Endothelial cell of umbilical vein (primary cell): ENCODE measurements around the gene RRP8. TPM values are rescaled to one million over a fixed set of nuclear protein-coding genes. Genes with fewer than 3 reads are reported as not detected.

Experiments used
- BruUV-seq: library from RNA; stranded (reverse); fragments of 400-500 nt; replicated peaks from 2 replicates; lab custom pipeline; 2021; lab: Mats Ljungman, UMichigan
- CTCF ChIA-PET: fragments of 300-600, 350-600 bp; sonication (Branson Sonifier 250); formaldehyde crosslinking; loops from one replicate; lab custom pipeline; 2021; ENCODE audit warnings: antibody characterized with exemption, inconsistent platforms; lab: Charles Lee
- POLR2A ChIA-PET: fragments of 300-600, 350-600 bp; sonication (Branson Sonifier 250); formaldehyde crosslinking; loops from one replicate; lab custom pipeline; 2021; ENCODE audit warnings: antibody characterized with exemption, inconsistent platforms; lab: Charles Lee
- DNase-seq: peaks from one replicate; pipeline ENCODE4 v3.0.0-alpha.2; 2011; ENCODE audit warnings: low read depth, low spot score
- FAIRE-seq: peaks from 2 replicates; lab custom pipeline; 2011; peaks lifted over from hg19 to GRCh38; lab: Jason Lieb, UNC
- H2AFZ ChIP-seq: 2 replicates; pipeline ENCODE4 v1.6.0; 2012; ENCODE audit warnings: low read depth, low read length, control low read depth, inconsistent platforms
- H3K27ac ChIP-seq: 2 replicates; pipeline ENCODE4 v1.5.1; 2011; ENCODE audit warnings: low read depth, mild to moderate bottlenecking, control low read depth, low read length, moderate library complexity; ENCODE audit not compliant: insufficient read depth
- H3K27me3 ChIP-seq, 2 experiments: 2 replicates each; pipeline versions ENCODE4 v1.6.0 to v1.6.1; 2011; ENCODE audit warnings: low read length in 2 of 2, mixed read lengths in 1 of 2; ENCODE audit not compliant: control insufficient read depth in 2 of 2, insufficient read depth in 2 of 2
- H3K36me3 ChIP-seq, 2 experiments: 2 replicates in 1 of 2; 3 replicates in 1 of 2; pipeline ENCODE4 v1.5.1; 2011; ENCODE audit warnings: low read length in 2 of 2, mild to moderate bottlenecking in 1 of 2, moderate library complexity in 1 of 2; ENCODE audit not compliant: control insufficient read depth in 2 of 2, insufficient read depth in 2 of 2; ENCODE audit errors: extremely low read depth in 1 of 2
- H3K4me1 ChIP-seq: 3 replicates; pipeline ENCODE4 v1.5.1; 2011; ENCODE audit warnings: mild to moderate bottlenecking, low read length; ENCODE audit not compliant: control insufficient read depth, insufficient read depth; ENCODE audit errors: extremely low read depth
- H3K4me2 ChIP-seq: 2 replicates; pipeline ENCODE4 v1.6.1; 2011; ENCODE audit warnings: low read length, control low read depth, mixed read lengths; ENCODE audit not compliant: insufficient read depth
- H3K4me3 ChIP-seq, 3 experiments: fragments of 200-600 bp in 1 of 3; sonication (generic), shearing (Covaris generic) in 1 of 3; replicated peaks in 1 of 3; 2 replicates each; pipeline ENCODE4 v1.5.1; 2011 to 2016; ENCODE audit warnings: control low read depth in 3 of 3, low read length in 3 of 3, mild to moderate bottlenecking in 2 of 3, inconsistent platforms in 1 of 3, low read depth in 1 of 3, moderate library complexity in 1 of 3; ENCODE audit not compliant: insufficient read depth in 1 of 3
- H3K79me2 ChIP-seq: 2 replicates; pipeline ENCODE4 v1.6.0; 2012; ENCODE audit warnings: low read length, inconsistent platforms; ENCODE audit not compliant: control insufficient read depth, insufficient read depth
- H3K9ac ChIP-seq: replicated peaks from 2 replicates; pipeline ENCODE3; 2011; ENCODE audit warnings: low read length, control low read depth; ENCODE audit not compliant: insufficient read depth; ENCODE audit errors: extremely low read depth
- H3K9me1 ChIP-seq: replicated peaks from 3 replicates; pipeline ENCODE4 v1.6.0; 2011; ENCODE audit warnings: mild to moderate bottlenecking, low read length; ENCODE audit not compliant: control insufficient read depth, insufficient read depth; ENCODE audit errors: extremely low read depth
- H3K9me3 ChIP-seq: replicated peaks from 2 replicates; pipeline ENCODE4 v1.5.1; 2012; ENCODE audit warnings: low read length, inconsistent platforms; ENCODE audit not compliant: control insufficient read depth, insufficient read depth
- H4K20me1 ChIP-seq: replicated peaks from 2 replicates; pipeline ENCODE3; 2011; ENCODE audit warnings: mild to moderate bottlenecking, low read length; ENCODE audit not compliant: control insufficient read depth, insufficient read depth; ENCODE audit errors: extremely low read depth
- EZH2 ChIP-seq: IDR thresholded peaks from 2 replicates; pipeline ENCODE4 v1.6.1; 2012; ENCODE audit warnings: borderline replicate concordance, low read depth, mild to moderate bottlenecking, moderate library complexity, low read length, inconsistent platforms; ENCODE audit not compliant: severe bottlenecking
- FOS ChIP-seq: IDR thresholded peaks from 2 replicates; pipeline ENCODE4 v1.6.1; 2011; ENCODE audit warnings: mild to moderate bottlenecking, low read length, moderate library complexity, borderline replicate concordance; ENCODE audit not compliant: insufficient read depth
- GATA2 ChIP-seq: IDR thresholded peaks from 2 replicates; pipeline ENCODE4 v1.7.0; 2011; ENCODE audit warnings: low read depth, mild to moderate bottlenecking, moderate library complexity, mixed read lengths, low read length; ENCODE audit not compliant: insufficient read length, insufficient read depth
- JUN ChIP-seq: IDR thresholded peaks from 2 replicates; pipeline ENCODE4 v1.6.1; 2011; ENCODE audit warnings: borderline replicate concordance, low read depth; ENCODE audit not compliant: insufficient read length, insufficient read depth
- MAX ChIP-seq: IDR thresholded peaks from 2 replicates; pipeline ENCODE4 v1.6.1; 2011; ENCODE audit not compliant: insufficient read depth, insufficient read length
- MYC ChIP-seq: IDR thresholded peaks from one replicate; pipeline ENCODE4 v1.6.1; 2011; ENCODE audit warnings: mild to moderate bottlenecking, low read depth, low read length
- POLR2A ChIP-seq: IDR thresholded peaks from 2 replicates; pipeline ENCODE4 v1.6.1; 2012; ENCODE audit warnings: low read depth, mild to moderate bottlenecking, control low read depth, low read length
- POLR2AphosphoS5 ChIP-seq: IDR thresholded peaks from 2 replicates; pipeline ENCODE4 v1.6.1; 2012; ENCODE audit warnings: low read depth, mild to moderate bottlenecking, control low read depth, low read length, moderate library complexity; ENCODE audit not compliant: insufficient read depth
- dilution Hi-C: fragments of 300-500 bp; cut with MboI; formaldehyde crosslinking; loops from one replicate; pipeline ENCODE4 v1.15.0; 2019; ENCODE audit warnings: low sequenced_read_pairs; ENCODE audit not compliant: extremely low pct_ligation_motif_present
- intact Hi-C: fragments of 100-400 bp; cut with micrococcal nuclease; formaldehyde crosslinking; loops from one replicate; pipeline ENCODE4 v1.10.0; 2022
- polyA plus RNA-seq, 4 experiments: library from polyadenylated mRNA; depleted of rRNA in 3 of 4; stranded (reverse) in 3 of 4; unstranded in 1 of 4; fragments of >200 nt; gene quantifications; 2 replicates each; pipeline versions ENCODE4 v1.2.1 to v1.2.3, GENCODE V29; 2011 to 2012; ENCODE audit warnings: missing spikeins in 1 of 4
- total RNA-seq: library from RNA; stranded (reverse); gene quantifications from 2 replicates; pipeline ENCODE4 v1.2.3, GENCODE V29; 2021
- TF ChIP-seq, protein P1 (sequence below), 2 donors: IDR thresholded peaks; 1 replicate in 1 of 2; 2 replicates in 1 of 2; pipeline ENCODE4 v1.5.1; 2011; ENCODE audit warnings: low read length in 2 of 2, mild to moderate bottlenecking in 2 of 2, moderate library complexity in 2 of 2, control low read depth in 1 of 2, inconsistent platforms in 1 of 2, low read depth in 1 of 2; ENCODE audit not compliant: insufficient read depth in 1 of 2; ENCODE audit errors: extremely low read depth in 1 of 2

RRP8 gene
- total and polyA plus RNA-seq, 2 donors (not counting 3 experiments of a cell fraction or from before 2014, with no cell fraction given) = 6.4 to 19.4 TPM

DNA sequence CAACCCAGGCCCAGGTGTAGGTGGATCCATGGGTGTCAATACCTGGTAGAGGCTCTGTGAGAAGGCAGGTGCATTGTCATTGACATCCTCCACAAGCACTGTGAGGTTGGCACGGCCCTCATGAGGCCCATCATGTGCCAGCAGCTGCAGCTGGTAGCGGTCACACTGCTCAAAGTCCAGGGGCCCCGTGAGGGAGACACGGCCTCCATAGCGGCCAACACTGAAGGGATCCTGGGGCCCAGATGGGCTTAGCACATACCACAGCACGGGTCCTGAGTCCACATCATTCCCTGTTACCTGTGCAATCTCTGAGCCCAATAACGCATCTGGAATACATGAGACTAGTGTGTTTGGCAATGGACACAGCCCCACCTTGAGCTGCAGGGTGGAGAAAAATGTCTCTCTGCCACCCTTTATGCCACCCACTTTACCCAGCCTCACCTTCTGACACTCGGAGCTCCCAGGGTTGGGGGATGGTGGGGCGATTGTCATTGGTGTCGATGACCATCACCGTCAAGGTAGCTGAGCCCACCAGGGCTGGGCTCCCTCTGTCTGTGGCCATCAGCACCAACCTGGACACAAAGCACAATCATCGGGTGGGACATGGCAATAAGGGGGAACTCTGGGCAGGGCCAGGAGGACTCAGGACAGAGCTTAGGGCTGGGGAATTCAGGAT lies 21.9 kb upstream of the RRP8 start:
- H3K79me2 ChIP-seq = no peaks in the 10 kb centered on the region
- H3K27ac ChIP-seq = no peak overlapping the region
- peaks cover 5 to 54% of the 10 kb centered on the region in 2 experiments for H3K36me3 ChIP-seq
- intact Hi-C loops (no loop called here), dilution Hi-C loops (no loop called here)
- DNase-seq (no peak), FAIRE-seq (no peak)
- H3K9me1 ChIP-seq = no peaks in the 10 kb centered on the region
- no peaks in the 10 kb centered on the region for H4K20me1 ChIP-seq
- ChIA-PET POLR2A (no interaction called here), CTCF (interaction anchor here (0.8 to 3.8 kb wide), 3 partner anchors 21 to 58 kb away, joined by 3 to 19 read pairs (median 3); partner anchors contain the start of gene MRPL17)
- H3K4me3 ChIP-seq = no peak overlapping the region
- no peak overlapping the region for H2AFZ ChIP-seq
- TF ChIP-seq, protein P1, sequence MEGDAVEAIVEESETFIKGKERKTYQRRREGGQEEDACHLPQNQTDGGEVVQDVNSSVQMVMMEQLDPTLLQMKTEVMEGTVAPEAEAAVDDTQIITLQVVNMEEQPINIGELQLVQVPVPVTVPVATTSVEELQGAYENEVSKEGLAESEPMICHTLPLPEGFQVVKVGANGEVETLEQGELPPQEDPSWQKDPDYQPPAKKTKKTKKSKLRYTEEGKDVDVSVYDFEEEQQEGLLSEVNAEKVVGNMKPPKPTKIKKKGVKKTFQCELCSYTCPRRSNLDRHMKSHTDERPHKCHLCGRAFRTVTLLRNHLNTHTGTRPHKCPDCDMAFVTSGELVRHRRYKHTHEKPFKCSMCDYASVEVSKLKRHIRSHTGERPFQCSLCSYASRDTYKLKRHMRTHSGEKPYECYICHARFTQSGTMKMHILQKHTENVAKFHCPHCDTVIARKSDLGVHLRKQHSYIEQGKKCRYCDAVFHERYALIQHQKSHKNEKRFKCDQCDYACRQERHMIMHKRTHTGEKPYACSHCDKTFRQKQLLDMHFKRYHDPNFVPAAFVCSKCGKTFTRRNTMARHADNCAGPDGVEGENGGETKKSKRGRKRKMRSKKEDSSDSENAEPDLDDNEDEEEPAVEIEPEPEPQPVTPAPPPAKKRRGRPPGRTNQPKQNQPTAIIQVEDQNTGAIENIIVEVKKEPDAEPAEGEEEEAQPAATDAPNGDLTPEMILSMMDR (IDR thresholded peaks at IDR 0.05; ENCODE audit: extremely low read depth in 1 of 2, insufficient read depth in 1 of 2, low read depth in 1 of 2, low read length in 2 of 2) = no peak
- TF ChIP-seq POLR2A (no peak), GATA2 (no peak), FOS (no peak), POLR2AphosphoS5 (no peak), EZH2 (no peak), JUN (no peak), MAX (no peak), MYC (no peak)
- no peaks in the 10 kb centered on the region for H3K9me3 ChIP-seq
- no peaks in the 10 kb centered on the region for H3K27me3 ChIP-seq
- H3K4me1 ChIP-seq = no peaks in the 10 kb centered on the region
- H3K4me2 ChIP-seq = no peak overlapping the region
- BruUV-seq = no TSS peak
- no peak overlapping the region for H3K9ac ChIP-seq
